ENCODE results near the gene CHN1.

Gene CHN1

DNA sequence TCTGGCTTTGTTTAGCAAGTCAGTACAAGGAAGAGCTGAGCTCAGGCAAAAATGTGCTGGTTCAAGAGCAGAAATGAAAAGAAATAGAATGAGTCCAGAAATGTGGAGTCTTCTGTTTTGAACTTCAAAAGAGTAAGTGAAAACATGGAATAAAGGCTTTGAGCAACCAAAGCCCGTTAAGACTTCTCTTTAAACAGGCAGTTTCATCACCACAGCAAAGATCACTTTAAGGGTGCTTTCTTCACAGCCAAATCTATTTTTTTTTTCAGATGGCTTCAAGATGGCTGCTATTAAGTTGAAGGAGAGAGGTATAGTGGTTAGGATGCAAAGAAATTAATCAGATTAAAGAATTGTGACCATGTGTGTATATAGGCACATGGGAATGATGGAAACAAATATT, 238.9 kb downstream of the CHN1 start:
- Mint-ChIP-seq H3K27me3 (ENCODE audit: low read depth, poor library complexity) (no peaks in the 10 kb centered on the region), H3K36me3 (ENCODE audit: low read depth) (no peaks in the 10 kb centered on the region), H3K4me3 (no peak overlapping the region), H3K4me1 (peaks cover 64% of the 10 kb centered on the region), H3K27ac (no peak overlapping the region), H3K9me3 (no peaks in the 10 kb centered on the region)
- TF ChIP-seq, protein P1, sequence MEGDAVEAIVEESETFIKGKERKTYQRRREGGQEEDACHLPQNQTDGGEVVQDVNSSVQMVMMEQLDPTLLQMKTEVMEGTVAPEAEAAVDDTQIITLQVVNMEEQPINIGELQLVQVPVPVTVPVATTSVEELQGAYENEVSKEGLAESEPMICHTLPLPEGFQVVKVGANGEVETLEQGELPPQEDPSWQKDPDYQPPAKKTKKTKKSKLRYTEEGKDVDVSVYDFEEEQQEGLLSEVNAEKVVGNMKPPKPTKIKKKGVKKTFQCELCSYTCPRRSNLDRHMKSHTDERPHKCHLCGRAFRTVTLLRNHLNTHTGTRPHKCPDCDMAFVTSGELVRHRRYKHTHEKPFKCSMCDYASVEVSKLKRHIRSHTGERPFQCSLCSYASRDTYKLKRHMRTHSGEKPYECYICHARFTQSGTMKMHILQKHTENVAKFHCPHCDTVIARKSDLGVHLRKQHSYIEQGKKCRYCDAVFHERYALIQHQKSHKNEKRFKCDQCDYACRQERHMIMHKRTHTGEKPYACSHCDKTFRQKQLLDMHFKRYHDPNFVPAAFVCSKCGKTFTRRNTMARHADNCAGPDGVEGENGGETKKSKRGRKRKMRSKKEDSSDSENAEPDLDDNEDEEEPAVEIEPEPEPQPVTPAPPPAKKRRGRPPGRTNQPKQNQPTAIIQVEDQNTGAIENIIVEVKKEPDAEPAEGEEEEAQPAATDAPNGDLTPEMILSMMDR (IDR thresholded peaks at IDR 0.05), result no peak
- DNase-seq, result no peak

DNA sequence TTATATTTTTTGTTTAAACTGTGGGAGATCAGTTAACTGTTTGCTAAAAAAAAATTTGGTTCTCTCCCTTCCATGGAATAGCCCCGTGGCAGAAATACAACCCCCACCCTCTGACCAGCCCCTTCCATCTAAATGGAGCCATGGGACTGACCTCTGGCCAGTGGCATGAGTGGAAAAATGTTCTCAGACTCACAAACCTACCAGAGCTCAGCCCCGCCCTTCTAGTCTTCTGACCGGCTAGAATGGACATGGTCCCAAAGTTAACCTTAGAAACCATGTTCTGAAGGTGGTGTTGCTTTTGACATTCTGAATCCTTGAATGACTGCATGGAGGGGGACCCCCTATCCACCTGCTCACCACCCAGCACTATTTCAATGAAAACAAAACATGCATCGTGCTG, 239.6 kb downstream of the CHN1 start:
- Mint-ChIP-seq H3K4me3 (no peak overlapping the region), H3K9me3 (no peaks in the 10 kb centered on the region), H3K27ac (no peak overlapping the region), H3K27me3 (ENCODE audit: low read depth, poor library complexity) (no peaks in the 10 kb centered on the region), H3K4me1 (peaks cover 68% of the 10 kb centered on the region), H3K36me3 (ENCODE audit: low read depth) (no peaks in the 10 kb centered on the region)
- no peak for DNase-seq
- TF ChIP-seq, protein P1 (IDR thresholded peaks at IDR 0.05), result no peak

DNA sequence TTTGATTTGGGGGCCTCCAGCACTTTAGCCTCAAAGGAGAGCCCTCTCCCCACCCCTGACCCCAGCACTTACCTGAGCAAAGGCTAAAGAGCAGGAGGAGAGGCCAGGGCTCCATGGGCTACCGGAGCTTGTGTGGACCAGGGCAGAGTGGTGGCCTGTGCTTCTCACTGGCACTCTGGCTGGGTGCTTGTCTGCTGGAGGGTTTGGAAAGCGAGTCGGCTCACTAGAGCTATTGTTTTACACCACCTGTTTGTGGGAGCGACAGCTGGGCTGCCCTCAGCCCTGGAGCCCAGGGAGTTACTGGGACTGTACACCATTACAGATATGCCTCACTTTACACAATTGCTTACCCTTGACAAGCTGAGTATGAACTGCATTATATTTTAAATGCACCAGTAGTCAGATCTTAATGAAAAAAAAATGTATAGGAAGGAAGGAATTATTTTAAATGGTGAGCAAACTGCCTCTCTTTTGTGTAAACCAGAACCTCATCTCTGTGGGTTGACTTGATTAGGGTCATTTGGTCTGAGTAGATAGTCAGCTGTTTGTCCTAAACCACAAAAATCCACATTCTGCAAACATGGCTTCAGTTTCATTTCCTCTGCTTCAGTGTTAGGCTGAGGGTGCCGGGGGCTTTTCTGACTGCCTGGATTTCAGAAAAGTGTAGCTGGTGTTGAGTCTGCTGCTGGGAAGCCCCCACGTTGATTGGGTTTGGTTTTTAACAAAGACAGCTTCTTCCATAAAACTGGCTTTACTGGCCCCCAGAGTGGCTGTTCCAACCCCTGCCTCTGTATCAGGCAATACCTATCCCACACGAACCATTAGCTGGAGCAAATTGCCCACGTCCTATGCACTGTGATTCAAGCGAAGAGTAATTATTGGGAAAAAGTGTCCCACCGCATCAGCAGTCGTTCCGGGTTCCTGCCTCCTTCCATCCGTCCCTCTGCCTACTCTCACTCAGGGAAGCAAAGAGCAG, 240.6 kb downstream of the CHN1 start, which contains the start of gene CHRNA1:
Gene CHRNA1 (minus strand): TSS at position 193 of the 976 bp plus-strand sequence. CDS start 78 bp downstream, at position 115.
- Mint-ChIP-seq H3K4me1 (peaks cover 75% of the 10 kb centered on the region), H3K27ac (peak within 1 kb of the TSS; percentile 54), H3K4me3 (no peak within 1 kb of the TSS), H3K27me3 (ENCODE audit: low read depth, poor library complexity) (no peaks in the 10 kb centered on the region), H3K9me3 (no peaks in the 10 kb centered on the region), H3K36me3 (ENCODE audit: low read depth) (no peaks in the 10 kb centered on the region)
- TF ChIP-seq, protein P1 (IDR thresholded peaks at IDR 0.05), result no peak
- DNase-seq, result no peak

DNA sequence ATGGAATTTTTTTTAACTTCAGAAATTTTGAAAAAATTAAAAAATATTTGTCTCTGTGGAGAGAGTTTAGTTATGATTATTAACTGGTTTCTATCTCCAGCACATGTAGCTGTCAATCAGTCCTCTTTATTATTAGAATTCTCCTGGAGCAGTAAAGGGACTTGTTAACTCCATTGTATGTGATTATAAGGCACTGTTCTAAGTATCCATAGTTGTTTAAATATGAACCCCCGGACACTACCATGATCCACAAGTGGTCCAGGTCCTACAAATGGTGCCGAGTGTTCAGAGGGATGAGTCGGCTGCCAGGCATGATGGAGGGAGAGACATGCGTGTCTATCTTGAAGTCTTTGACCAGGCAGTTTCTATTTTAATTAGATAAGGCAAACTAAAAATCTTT, 241.4 kb downstream of the CHN1 start:
- Mint-ChIP-seq H3K4me1 (peaks cover 76% of the 10 kb centered on the region), H3K9me3 (no peaks in the 10 kb centered on the region), H3K4me3 (no peak overlapping the region), H3K27ac (no peak overlapping the region), H3K36me3 (ENCODE audit: low read depth) (no peaks in the 10 kb centered on the region), H3K27me3 (ENCODE audit: low read depth, poor library complexity) (no peaks in the 10 kb centered on the region)
- TF ChIP-seq, protein P1 (IDR thresholded peaks at IDR 0.05), result no peak
- no peak for DNase-seq

DNA sequence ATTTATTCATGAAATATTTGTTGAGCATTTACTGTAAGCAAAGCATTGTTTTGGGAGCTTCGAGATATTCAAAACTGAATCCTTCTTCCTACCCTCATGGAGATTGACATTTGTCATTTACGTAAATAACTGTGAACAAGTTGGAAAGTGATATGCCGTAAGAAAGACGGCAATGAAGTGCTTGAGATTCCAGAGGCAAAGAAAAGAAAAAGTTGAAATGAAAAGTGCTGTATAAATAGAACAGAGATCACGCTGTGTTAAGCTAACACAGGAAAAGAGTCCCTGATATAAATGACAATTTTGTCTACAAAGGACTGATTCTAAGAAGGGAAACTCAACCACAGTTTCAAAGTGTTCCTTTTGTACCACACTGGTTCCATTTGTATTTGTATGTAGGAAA, 242.7 kb downstream of the CHN1 start:
- no peak overlapping the region for H3K4me3 Mint-ChIP-seq
- H3K27ac Mint-ChIP-seq, result peak overlapping the region; percentile 64
- H3K9me3 Mint-ChIP-seq, result no peaks in the 10 kb centered on the region
- no peak for DNase-seq
- no peaks in the 10 kb centered on the region for H3K27me3 Mint-ChIP-seq (ENCODE audit: low read depth, poor library complexity)
- no peaks in the 10 kb centered on the region for H3K36me3 Mint-ChIP-seq (ENCODE audit: low read depth)
- H3K4me1 Mint-ChIP-seq, result peaks cover 68% of the 10 kb centered on the region
- TF ChIP-seq, protein P1 (IDR thresholded peaks at IDR 0.05), result no peak
